Stimulated activated CD8-positive, alpha-beta memory T cell treated with anti-CD3 and anti-CD28 coated beads, Interleukin-7, amount 100 ng/mL, for 24 hours (primary cell): ENCODE measurements around the gene PCLO.
"Not testable (repeated sequence)": the region's sequence is repeated elsewhere in the genome, so short reads cannot be mapped to it uniquely, and the experiment has no call there.

ENCODE experiments used
- DNase-seq: peaks from one replicate; pipeline ENCODE4 v3.0.0-alpha.2; 2020; ENCODE audit warnings: low read depth

PCLO gene

GRCh38 chr7:82732677-82733076 lies 430.0 kb downstream of the PCLO start:
- DNase-seq: no peak

- no peak for DNase-seq
Measured at GRCh38 chr7:82729172-82730030, 433.3 kb downstream of the PCLO start.

- DNase-seq: no peak
Measured at GRCh38 chr7:82726038-82726800, 436.5 kb downstream of the PCLO start.

GRCh38 chr7:82723411-82723810 lies 439.3 kb downstream of the PCLO start:
- DNase-seq: no peak

GRCh38 chr7:82722946-82723345 lies 439.7 kb downstream of the PCLO start:
- no peak for DNase-seq

GRCh38 chr7:82715344-82715743 lies 447.3 kb downstream of the PCLO start:
- no peak for DNase-seq

- no peak for DNase-seq
Measured at GRCh38 chr7:82714883-82715282, 447.8 kb downstream of the PCLO start.

GRCh38 chr7:82713506-82713905 lies 449.2 kb downstream of the PCLO start:
- no peak for DNase-seq

GRCh38 chr7:82706344-82706743 lies 456.3 kb downstream of the PCLO start:
- DNase-seq: not testable (repeated sequence)

- DNase-seq: no peak
Measured at GRCh38 chr7:82705517-82706260, 457.0 kb downstream of the PCLO start.

GRCh38 chr7:82704121-82704520 lies 458.6 kb downstream of the PCLO start:
- DNase-seq: no peak
